HFFc6 (cell line): ENCODE measurements around the gene GSDME. TPM values are rescaled to one million over a fixed set of nuclear protein-coding genes. Genes with fewer than 3 reads are reported as not detected.

ENCODE experiments used
- DNase-seq: peaks from one replicate; pipeline ENCODE4 v3.0.0-alpha.2; 2018
- H3K27ac Mint-ChIP-seq: 2 replicates; pipeline ENCODE4 v1.8.0; 2020; ENCODE audit warnings: mild to moderate bottlenecking, mixed read lengths
- H3K27me3 Mint-ChIP-seq: 2 replicates; pipeline ENCODE4 v1.8.0; 2021; ENCODE audit warnings: mild to moderate bottlenecking, moderate library complexity, mixed read lengths; ENCODE audit not compliant: insufficient read depth
- H3K36me3 Mint-ChIP-seq: 2 replicates; pipeline ENCODE4 v1.8.0; 2021; ENCODE audit warnings: low read depth, mixed read lengths
- H3K4me1 Mint-ChIP-seq: 2 replicates; pipeline ENCODE4 v1.8.0; 2020; ENCODE audit warnings: low read depth, mixed read lengths
- H3K4me3 Mint-ChIP-seq: 2 replicates; pipeline ENCODE4 v1.8.0; 2020; ENCODE audit warnings: mild to moderate bottlenecking, moderate library complexity, mixed read lengths
- H3K9me3 Mint-ChIP-seq: 2 replicates; pipeline ENCODE4 v1.8.0; 2020; ENCODE audit warnings: mild to moderate bottlenecking, mixed read lengths
- total RNA-seq, 6 experiments: library from RNA; stranded (reverse); fragmentation: NEBNext Ultra II Directional; extraction: Animal tissue kit (Norgen Biotek cat#: 25700); gene quantifications; 2 replicates in 1 of 6; 3 replicates in 5 of 6; pipeline ENCODE4 v1.2.3, GENCODE V29; 2021
- TF ChIP-seq, protein P1 (sequence below): fragments of 200-600 bp; sonication (generic); IDR thresholded peaks from 2 replicates; pipeline ENCODE4 v1.5.0; 2021; ENCODE audit warnings: antibody characterized with exemption, mild to moderate bottlenecking

The GSDME gene
- total RNA-seq, 6 experiments from 2014 or later: 37.1 to 49.8 (median 42.8) TPM

DNA sequence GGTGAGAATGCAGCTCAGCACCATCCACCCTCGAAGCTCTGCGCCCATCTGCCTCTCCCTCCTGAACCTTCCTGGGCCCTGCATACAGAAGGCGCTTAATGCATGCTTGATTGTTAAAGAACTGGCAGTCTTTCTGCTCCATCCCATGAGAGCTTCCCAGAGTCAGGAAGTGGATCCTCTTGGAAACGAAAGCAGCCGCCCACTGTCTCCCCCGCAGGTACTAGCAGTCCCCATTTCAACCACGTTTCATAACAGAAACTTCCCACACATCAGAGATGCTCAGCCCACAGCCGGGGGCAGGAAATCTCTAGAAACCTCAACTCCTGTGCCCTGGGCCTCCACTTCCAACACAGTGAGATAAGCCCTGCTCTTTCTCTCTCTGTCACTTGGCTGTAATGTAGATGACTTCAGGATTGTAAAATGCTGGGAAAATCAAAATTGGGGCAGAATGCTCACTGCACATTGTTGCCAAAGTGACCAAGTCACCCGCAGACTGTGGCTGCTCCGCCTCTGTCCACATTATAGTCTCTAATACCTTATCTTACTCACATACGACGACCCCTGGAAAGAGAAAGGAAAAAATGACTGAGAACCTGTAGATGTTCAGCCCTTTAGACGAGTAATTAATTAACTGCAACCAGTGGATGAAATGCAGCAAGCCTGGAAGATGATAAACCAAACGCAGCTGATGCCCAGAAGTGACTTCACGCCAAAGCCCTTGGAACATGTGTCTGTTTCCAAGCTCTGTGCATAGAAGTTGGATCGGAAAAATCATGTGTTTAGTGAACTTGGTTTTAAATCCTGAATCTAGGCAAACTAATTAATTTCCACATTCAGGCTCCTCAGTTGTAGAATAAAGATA is 28.5 kb downstream of the GSDME start:
- no peak for DNase-seq
- Mint-ChIP-seq H3K4me1 (peaks cover 33% of the 10 kb centered on the region), H3K27ac (no peak overlapping the region), H3K36me3 (peaks cover 18% of the 10 kb centered on the region; the same call in 1 of the 2 replicates), H3K9me3 (no peaks in the 10 kb centered on the region), H3K27me3 (no peaks in the 10 kb centered on the region; the same call in none of the 2 replicates), H3K4me3 (no peak overlapping the region)
- TF ChIP-seq, protein P1, sequence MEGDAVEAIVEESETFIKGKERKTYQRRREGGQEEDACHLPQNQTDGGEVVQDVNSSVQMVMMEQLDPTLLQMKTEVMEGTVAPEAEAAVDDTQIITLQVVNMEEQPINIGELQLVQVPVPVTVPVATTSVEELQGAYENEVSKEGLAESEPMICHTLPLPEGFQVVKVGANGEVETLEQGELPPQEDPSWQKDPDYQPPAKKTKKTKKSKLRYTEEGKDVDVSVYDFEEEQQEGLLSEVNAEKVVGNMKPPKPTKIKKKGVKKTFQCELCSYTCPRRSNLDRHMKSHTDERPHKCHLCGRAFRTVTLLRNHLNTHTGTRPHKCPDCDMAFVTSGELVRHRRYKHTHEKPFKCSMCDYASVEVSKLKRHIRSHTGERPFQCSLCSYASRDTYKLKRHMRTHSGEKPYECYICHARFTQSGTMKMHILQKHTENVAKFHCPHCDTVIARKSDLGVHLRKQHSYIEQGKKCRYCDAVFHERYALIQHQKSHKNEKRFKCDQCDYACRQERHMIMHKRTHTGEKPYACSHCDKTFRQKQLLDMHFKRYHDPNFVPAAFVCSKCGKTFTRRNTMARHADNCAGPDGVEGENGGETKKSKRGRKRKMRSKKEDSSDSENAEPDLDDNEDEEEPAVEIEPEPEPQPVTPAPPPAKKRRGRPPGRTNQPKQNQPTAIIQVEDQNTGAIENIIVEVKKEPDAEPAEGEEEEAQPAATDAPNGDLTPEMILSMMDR: no peak

DNA sequence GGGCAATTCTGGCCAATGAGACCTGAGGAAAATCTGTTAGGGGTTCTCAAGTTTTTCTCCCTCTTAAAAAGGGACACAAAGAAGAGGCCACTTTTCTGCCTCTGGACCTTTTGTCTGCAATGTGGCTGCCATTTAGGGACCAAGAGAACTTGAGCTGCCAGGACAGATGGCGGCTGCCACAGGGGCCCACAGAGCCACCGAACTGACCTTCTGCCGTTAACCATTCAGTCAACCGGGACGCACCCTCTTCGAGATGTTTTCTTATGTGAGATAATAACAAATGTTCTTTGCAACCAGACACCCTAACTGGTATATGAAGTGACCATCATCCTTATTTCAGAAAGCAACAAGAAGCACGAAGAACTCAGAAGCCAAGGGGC is 29.2 kb downstream of the GSDME start:
- DNase-seq: no peak
- TF ChIP-seq, protein P1: no peak
- H3K4me3 Mint-ChIP-seq: no peak overlapping the region
- peaks cover 18% of the 10 kb centered on the region; the same call in 1 of the 2 replicates for H3K36me3 Mint-ChIP-seq
- no peaks in the 10 kb centered on the region; the same call in none of the 2 replicates for H3K27me3 Mint-ChIP-seq
- H3K9me3 Mint-ChIP-seq: no peaks in the 10 kb centered on the region
- H3K4me1 Mint-ChIP-seq: peaks cover 28% of the 10 kb centered on the region
- no peak overlapping the region for H3K27ac Mint-ChIP-seq

DNA sequence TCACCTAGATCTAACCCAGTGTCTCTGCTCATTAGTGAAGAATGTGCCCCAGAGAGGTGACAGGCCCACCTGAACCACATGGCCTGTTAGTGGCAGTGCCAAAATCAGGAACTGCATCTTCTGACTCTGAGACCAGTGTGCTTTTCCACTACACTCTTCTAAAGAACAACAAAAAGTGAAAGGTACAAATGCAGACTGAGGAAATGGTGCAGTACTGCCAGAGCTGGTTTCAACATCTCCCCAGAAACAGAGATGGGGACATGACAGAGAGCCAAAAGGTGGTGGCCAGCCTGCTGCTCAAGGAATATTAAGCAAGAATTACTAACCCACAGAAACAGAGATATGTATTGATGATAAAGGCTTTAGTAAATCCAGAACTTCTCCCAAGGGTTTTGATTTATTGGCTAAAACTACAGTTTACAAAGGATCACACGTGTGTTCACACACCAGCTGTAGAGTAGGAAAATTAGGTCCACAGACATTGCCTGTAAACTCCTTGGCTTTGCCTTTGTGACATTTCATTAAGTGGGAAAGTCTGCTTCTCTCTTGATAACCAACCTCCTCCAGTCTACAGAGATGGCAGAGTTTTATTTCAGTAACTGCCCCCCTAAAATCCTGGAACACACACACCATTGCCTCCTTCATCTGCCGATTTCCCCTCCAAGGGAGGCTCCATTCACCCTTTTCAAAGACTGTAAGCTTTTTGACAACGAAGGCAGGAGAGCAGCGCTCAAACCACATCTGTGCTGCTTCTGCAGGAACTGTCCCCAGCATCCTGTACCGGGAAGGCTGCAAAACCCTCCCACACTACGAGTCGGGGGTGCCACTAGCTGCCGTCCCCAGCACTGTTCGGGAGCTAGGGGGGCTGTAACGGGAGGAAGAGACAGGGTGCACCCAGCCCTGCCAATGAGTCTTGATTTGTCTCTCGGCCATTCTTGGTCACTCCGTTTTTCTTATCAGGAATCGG is 29.8 kb downstream of the GSDME start:
- no peak overlapping the region for H3K4me3 Mint-ChIP-seq
- peaks cover 28% of the 10 kb centered on the region for H3K4me1 Mint-ChIP-seq
- no peaks in the 10 kb centered on the region for H3K9me3 Mint-ChIP-seq
- H3K27me3 Mint-ChIP-seq: no peaks in the 10 kb centered on the region; the same call in none of the 2 replicates
- peaks cover 18% of the 10 kb centered on the region; the same call in 1 of the 2 replicates for H3K36me3 Mint-ChIP-seq
- no peak overlapping the region for H3K27ac Mint-ChIP-seq
- TF ChIP-seq, protein P1: no peak
- DNase-seq: no peak

DNA sequence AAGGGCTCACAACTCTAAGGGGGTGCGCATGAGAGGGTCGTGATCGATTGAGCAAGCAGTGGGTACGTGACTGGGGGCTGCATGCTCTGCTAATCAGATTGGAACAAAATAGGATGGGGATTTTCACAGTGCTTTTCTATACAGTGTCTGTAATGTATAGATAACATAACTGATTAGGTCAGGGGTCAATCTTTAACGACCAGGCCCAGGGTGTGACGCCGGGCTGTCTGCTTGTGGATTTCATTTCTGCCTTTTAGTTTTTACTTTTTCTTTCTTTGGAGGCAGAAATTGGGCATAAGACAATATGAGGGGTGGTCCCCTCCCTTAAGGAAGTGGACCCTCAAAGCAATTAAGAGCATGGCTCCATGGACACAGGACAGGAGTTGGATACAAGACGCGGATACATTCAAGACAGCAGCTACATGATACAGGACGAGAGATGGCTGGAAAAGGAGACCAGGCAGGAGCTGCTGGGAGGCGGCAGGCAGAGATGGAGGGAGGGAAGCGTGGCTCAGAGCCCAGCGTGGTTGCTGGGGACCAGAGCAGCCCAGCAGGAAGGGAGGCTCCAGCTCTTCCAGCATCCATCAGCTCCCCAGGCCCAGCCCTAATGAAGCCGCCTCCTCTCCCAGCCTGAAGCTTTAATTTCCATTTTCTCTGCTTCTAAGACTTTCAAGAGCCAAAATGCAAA is 31.6 kb downstream of the GSDME start:
- Mint-ChIP-seq H3K9me3 (no peaks in the 10 kb centered on the region), H3K36me3 (peaks cover 18% of the 10 kb centered on the region), H3K4me1 (peaks cover 31% of the 10 kb centered on the region), H3K27me3 (no peaks in the 10 kb centered on the region; the same call in none of the 2 replicates), H3K4me3 (no peak overlapping the region), H3K27ac (0 out of 2 replicates have a peak overlapping the region, but pooled peaks have one; percentile 13)
- DNase-seq: no peak
- TF ChIP-seq, protein P1: no peak
